SKM-1 (cell line): ENCODE data around the gene NIT1.
"Not testable (repeated sequence)": the region's sequence is repeated elsewhere in the genome, so short reads cannot be mapped to it uniquely, and the experiment has no call there.

Source experiments
- DNase-seq: peaks from one replicate; lab custom pipeline; 2025; ENCODE audit not compliant: unreplicated experiment; lab: John Stamatoyannopoulos, UW

Gene NIT1

GRCh38 chr1:161111527-161111926 lies 6.4 kb upstream of the NIT1 start:
- DNase-seq = peak; percentile 41

GRCh38 chr1:161113915-161114314 lies 4.0 kb upstream of the NIT1 start:
- DNase-seq = no peak

DNA sequence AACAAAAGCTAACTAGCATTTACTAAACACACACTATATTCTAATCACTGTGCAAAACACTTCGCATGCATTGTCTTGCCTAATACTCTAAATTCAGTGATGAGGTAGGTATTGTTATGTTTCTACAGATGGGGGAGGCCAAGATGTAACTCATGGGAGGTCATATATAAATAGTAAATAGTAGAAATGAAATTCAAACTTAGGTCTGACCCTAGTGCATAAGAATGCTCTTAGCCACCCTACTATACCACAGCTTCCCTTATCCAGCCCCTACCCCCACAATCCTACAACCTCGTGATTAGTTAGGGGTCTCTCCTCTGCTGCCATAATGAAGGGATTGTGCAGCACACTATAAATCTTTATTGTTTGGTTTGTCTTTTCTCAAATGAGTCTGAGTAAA lies 3.3 kb upstream of the NIT1 start:
- DNase-seq = no peak

GRCh38 chr1:161115132-161115711 lies 2.7 kb upstream of the NIT1 start:
- DNase-seq = no peak

GRCh38 chr1:161115961-161116360 lies 1.9 kb upstream of the NIT1 start:
- not testable (repeated sequence) for DNase-seq

DNA sequence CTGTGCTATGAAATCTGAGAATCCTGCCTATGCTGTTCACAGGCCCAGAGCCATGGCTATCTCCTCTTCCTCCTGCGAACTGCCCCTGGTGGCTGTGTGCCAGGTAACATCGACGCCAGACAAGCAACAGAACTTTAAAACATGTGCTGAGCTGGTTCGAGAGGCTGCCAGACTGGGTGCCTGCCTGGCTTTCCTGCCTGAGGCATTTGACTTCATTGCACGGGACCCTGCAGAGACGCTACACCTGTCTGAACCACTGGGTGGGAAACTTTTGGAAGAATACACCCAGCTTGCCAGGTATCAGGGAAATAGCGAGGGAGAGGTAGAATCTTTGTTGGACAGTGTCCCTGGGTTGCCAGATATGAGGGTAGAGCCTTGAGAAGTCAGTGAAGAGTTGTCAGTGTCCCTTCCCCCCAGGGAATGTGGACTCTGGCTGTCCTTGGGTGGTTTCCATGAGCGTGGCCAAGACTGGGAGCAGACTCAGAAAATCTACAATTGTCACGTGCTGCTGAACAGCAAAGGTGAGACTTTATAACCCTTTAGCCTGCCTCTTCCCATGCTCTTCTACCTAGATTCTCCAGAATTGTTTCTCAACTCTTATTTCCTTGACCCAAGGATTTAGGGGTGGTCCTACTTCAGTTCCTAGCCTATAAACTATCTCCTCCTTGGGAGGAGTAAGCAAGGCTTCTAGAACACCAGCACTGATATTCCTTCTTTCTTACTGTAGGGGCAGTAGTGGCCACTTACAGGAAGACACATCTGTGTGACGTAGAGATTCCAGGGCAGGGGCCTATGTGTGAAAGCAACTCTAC lies 1.4 kb downstream of the NIT1 start:
- peak; percentile 74 for DNase-seq

DNA sequence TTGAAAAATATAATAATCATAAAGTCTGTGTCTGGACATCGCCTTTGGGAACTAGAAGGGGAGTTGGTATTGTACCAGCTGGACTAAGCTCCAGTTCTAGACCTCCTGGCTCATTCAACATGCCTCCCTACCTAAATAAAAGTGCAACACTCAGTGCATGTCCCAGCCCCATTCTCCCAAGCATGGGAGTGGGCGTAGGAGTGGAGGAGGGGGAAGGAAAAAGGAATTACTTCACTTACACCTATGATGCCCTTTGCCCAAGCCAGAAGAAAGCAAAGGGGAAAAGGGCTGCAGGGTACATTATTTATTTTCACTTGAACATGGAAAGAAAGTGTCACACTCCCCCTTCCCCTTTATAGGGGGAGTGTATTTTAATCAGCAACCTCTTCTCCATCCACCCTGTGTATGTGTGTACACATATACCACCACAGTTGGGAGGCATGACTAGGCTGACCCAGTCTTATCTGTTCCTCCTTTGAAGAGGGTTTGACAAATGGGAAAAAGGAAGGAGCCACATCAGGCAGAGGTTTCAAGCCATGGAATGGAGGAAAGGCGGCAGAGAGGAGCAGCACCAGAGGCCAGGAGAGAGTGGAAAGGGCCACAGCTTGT lies 3.2 kb downstream of the NIT1 start:
- no peak for DNase-seq

DNA sequence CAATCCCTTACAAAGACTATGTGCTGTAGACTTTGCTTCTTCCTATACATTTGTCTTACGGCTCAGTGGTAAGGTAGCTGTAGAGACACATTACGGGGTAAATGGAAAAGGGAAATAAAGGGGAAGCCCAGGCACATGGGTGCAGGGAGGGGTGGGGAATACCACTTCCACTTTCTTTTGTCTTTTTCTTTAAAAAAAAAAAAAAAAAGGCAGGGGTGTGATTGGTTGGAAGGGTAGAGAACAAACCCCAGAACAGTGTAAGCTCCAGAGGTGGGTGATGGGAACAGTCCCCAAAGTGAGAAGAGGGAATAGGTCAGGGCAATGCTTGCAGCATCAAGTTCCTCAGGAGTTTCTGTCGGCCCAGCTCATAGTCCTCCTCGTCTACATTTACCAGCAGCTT lies 3.9 kb downstream of the NIT1 start:
- peak; percentile 45 for DNase-seq

DNA sequence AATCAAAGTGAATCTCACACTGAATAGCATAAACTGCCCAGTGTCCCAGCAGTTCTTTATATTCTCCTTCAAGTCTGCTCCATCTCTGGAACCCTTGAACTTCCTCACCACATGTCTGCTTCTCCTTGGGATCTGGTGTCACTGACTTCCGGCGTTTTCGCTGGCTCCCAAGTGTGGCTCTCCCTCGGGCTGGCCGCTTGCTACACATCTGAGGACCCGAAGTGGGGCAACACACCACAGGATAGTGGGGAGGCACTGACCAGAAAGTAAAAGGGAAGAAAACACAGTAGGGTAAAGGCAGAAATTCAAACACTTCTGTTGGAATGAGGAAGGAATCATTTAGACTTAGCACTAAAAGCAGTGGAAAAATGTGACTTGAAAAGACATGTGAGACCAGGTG lies 5.1 kb downstream of the NIT1 start:
- no peak for DNase-seq

DNA sequence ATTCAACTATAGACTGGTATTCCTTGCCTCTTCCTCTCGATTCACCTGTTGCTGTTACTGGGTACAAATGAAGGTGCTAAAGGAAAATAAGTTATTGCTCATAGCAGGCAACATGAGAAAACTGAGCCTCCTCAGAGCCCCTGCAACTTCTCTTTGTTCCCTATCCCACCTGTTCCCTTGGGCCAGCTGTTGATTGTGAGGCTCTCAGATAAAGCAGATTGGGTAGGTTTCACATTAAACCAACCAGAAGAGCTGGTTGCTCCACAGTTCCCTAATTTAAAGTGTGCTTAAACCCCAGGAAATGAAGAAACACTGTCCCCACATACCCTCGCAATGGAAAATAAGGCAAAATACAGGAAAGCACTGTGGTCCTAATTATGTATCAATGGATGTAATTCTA lies 9.7 kb downstream of the NIT1 start:
- DNase-seq = peak; percentile 37

- DNase-seq = no peak
Observed at GRCh38 chr1:161128591-161129420, 10.9 kb downstream of the NIT1 start.

DNA sequence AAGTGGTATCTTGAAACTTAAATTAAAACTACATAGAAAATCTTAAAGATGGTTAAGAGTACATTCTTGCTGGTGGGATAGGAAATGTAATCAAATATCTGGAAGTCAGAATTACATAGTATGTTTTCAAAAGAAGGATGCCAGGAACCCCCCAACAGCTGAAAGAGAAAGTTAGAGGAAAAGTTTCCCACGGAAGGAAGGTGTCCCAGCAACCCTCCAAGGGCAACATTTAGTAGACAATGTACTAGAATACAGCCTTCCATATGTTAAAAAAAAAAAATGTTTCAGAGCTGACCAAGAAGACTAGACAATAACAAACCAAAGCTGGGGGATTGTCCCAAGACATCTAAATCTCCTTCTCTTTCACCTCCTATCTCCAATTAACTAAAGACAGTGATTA lies 12.4 kb downstream of the NIT1 start:
- DNase-seq = no peak

- DNase-seq = no peak
Observed at GRCh38 chr1:161131523-161132409, 13.9 kb downstream of the NIT1 start.

- peak; percentile 99 for DNase-seq
Observed at GRCh38 chr1:161132410-161133219, 14.7 kb downstream of the NIT1 start, which contains the start of gene DEDD. TSS of gene DEDD (minus strand) at chr1:161132667. CDS start at chr1:161124462, 8,205 bp downstream.

- no peak for DNase-seq
Observed at GRCh38 chr1:161133220-161133740, 15.4 kb downstream of the NIT1 start.

DNA sequence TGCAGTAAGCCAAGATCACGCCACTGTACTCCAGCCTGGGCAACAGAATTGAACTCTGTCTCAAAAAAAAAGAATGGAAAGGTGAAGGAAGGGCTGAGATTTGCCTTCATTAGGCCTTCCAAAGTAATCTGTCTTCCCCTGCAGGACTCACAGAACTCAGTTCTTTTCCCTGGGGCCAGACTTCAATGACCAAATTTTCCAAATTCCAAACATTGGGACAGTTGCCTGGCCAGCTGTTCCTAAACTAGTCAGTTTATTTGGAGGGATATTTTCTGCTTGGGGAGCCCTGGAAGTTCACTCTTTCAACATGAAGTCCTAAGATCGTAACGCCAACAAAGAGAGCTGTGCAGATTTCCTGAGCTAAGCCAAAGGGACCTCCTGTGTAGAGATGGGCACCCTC lies 20.0 kb downstream of the NIT1 start:
- DNase-seq = no peak

DNA sequence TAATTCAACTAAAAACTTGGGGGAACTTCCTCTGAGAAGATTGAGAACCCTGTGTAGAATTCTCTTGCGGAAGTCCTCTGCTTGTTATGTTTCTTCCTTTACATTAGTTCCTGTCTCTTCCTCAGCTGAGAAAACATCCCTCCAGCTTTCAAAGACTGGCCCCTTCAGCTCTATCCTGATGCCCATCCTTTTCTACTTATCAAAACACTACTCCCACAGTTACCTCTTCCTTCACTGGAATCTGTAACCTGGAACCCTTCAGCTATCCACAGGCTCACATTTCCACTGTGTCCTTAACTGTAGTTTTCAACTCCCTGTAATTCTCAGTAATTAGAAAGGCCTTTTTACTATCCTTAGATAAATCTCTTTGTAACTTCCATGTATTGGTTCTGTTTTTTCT lies 20.5 kb downstream of the NIT1 start:
- no peak for DNase-seq

GRCh38 chr1:161139766-161140165 lies 21.9 kb downstream of the NIT1 start:
- peak; percentile 61 for DNase-seq

DNA sequence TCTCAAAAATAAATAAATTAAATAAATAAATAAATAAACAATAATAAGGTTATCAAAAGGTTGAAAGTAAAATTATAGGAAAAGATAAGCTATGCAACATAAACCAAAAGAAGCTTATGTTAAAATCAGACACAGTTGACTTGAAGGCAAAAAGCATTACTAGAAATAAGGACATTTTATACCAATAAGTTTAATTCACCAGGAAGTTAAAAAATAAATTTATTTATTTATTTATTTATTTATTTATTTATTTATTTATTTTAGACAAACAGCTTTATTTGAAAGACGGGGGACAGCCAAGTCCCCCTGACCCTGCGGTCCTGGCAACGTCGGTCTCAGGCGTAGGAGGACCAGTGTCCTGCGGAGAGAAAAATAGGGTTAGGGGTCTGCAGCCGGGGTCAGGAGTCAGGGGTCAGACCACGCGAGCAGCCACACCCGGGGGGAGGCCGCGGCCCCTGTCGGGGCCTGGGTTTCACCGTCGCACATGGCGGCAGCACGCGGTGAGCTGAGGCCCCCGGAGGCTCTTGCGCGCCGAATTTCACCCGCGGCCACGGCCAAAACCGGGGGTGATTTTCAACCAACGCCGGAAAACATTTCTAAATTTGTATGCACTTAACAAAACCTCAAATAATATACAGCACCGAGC lies 23.0 kb downstream of the NIT1 start:
- no peak for DNase-seq
